GM12801 (cell line): ENCODE measurements around the gene PPY.

Experiments used
- TF ChIP-seq, protein P1 (sequence below): IDR thresholded peaks from one replicate; pipeline ENCODE4 v1.5.1; 2011; ENCODE audit warnings: control low read depth; ENCODE audit not compliant: insufficient read length; ENCODE audit errors: extremely low read depth

The PPY gene

DNA sequence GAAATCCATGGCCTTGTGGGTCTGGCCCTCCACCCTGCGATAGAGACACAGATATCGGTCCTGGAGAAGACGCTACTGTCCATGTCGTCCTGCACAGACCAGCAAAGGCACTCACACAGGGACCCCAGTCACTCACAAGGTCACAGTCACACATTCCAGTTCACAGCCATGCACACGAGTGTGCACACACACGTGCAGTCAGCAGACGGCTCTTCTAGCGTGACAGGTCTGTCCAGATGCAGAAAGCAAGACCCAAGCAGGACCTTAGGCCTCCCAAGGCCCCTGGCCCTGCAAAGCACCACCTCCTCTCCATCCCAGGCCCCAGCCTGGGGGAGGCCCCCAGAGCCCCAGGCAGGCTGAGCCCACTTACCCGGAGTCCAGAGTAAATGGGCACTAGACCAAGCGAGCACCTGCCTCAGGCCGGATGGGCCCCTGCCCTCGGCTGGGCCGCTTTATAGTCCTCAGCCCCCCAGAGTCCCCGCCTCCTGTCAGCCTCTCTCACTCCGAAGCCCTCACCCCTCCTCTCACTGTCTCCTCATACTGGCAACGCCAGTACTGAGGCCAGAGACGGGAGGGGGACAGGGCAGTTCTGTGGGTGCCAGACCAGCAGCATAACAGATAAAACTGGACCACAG is at the start of gene PPY:
Gene PPY (minus strand): TSS at position 426 of the 635 bp plus-strand sequence. CDS start 822 bp downstream, outside the sequence.
- TF ChIP-seq, protein P1, sequence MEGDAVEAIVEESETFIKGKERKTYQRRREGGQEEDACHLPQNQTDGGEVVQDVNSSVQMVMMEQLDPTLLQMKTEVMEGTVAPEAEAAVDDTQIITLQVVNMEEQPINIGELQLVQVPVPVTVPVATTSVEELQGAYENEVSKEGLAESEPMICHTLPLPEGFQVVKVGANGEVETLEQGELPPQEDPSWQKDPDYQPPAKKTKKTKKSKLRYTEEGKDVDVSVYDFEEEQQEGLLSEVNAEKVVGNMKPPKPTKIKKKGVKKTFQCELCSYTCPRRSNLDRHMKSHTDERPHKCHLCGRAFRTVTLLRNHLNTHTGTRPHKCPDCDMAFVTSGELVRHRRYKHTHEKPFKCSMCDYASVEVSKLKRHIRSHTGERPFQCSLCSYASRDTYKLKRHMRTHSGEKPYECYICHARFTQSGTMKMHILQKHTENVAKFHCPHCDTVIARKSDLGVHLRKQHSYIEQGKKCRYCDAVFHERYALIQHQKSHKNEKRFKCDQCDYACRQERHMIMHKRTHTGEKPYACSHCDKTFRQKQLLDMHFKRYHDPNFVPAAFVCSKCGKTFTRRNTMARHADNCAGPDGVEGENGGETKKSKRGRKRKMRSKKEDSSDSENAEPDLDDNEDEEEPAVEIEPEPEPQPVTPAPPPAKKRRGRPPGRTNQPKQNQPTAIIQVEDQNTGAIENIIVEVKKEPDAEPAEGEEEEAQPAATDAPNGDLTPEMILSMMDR = no peak

DNA sequence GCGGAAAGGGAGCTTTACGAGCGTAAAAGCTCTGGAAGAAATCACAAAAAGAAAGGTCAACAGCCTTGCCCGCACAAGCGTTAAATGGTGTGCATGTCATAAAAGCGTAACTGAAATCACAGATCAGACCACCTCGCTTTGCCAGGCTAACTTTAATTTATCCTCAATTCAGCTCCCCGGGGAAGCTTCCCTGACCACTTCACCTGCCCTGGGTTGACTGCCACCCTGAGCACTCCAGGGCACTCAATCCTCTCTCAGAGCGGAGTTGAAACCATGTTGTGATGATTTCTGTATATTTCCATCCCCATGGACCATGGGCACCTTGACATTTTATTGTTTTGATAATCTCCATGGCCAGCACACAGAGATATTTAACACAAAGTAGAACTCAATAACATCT is 46.0 kb upstream of the PPY start:
- TF ChIP-seq, protein P1 = no peak

DNA sequence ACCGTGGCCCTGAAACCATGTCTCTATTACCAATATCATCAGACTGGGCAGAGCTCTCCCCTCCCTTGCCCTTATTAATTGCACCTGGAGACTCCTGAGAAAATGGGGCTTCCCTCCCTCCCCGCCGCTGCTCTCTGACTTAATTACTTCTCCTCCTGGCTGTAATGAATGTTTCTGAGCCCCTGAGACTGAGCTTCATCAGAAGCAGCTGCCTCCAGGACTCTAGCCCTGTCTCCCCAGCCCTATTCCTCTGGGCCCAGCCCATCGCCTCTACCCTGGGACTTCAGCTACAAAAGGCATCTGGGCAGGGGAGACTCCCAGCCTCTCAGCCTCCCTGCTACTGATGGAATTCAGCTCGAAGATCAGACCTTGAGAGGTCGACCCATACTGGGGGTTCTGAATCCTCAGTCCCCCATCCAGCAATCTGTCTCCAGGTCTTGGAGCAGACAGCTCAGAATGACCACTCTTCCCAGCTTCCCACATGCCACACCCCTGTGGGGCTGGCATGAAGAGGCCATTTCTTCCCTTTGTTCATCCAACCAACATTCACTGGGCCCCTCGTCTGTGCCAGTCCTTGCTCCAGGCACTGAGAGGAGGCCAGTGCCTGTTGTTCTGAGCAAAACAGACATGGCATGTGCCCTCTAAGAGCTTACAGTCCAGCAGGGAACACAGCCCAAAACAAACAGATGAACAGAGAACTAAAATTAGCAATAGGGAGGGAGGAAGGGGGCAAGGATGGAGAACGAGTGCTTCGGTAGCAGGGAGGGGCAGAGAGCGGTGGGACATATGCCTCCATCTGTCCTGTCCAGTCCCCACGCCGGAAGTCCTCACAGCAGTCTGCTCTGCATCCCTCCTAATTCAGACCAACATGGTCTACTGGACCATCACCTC is 45.1 kb upstream of the PPY start:
- TF ChIP-seq, protein P1 = no peak

- TF ChIP-seq, protein P1 = no peak
Observed at GRCh38 chr17:43986225-43986981, 44.1 kb upstream of the PPY start.

- TF ChIP-seq, protein P1 = no peak
Observed at GRCh38 chr17:43984521-43984920, 42.2 kb upstream of the PPY start.

DNA sequence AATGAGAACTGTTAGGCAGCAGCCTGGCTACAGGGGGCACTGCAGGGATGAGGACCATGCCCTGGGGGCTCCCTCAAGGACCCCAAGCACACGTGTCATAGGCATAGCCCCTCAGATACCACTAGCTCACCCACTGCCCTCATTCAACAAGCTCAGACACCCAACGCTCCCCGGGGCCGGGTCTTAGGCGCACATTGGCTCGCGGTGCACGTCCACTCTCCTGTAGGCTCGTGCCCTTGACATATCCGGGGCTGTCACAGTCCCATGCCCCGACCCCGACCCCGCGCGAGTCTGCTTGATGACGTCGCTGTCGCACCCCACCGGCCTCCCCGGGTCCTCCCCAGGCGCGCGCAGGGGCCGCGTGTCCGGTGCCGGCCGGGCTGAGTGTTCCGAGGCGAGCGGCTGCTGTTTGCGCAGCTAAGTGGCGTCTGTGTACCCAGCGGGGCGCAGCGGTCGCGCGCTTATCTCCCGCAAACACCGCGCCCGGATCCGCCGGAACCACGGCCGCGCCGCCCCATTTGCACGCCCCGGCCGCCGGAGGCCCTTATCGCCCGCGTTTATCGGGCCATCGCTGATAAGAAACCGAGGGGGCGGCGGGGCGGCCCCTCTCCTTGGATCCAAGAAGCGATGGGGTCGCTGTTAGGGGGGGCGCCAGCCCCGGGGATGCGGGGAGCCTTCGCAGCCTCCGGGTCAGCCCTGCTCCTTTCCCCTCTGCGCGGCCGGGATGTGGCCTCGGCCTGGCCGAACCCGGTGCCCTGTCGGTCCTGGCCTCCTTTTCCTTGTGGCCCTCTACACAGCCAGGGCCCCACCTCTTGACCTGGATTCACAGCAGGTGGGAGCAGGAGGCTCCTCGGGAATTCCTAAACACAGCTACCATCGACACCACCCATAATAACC is 41.5 kb upstream of the PPY start:
- TF ChIP-seq, protein P1 = no peak

DNA sequence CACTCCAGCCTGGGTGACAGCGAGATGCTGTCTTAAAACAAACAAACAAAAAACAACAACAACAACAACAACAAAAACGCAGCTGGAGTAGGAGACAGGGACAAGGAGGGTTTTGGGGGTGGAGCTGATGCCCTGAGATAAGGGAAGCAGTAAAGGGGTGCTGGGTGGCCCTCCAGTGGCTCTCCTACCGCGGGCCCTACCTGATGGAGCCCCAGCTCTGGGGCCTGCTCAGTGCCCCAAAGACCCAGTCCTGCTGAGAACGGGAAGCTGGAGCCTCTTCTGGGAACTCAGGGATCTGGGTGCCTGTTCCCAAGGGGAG is 40.9 kb upstream of the PPY start:
- TF ChIP-seq, protein P1 = no peak
